HCT116 (cell line): Measurements from ENCODE around the gene R3HCC1L. TPM values are rescaled to one million over a fixed set of nuclear protein-coding genes. Genes with fewer than 3 reads are reported as not detected.

Experiments
- ATAC-seq: fragments of 200-7000 bp; cut with Tn5 transposase; 2 replicates; pipeline ENCODE4 v1.9.1; 2020; ENCODE audit warnings: mild to moderate bottlenecking, moderate library complexity
- BruUV-seq: library from RNA; stranded (reverse); fragments of 400-500 nt; replicated peaks from 2 replicates; lab custom pipeline; 2021; lab: Mats Ljungman, UMichigan
- CTCF ChIA-PET: fragments of 300-600 bp; sonication (Branson Sonifier 250); formaldehyde crosslinking; loops from one replicate; lab custom pipeline; 2021; ENCODE audit warnings: antibody characterized with exemption; lab: Charles Lee
- POLR2A ChIA-PET: fragments of 300-600, 350-600 bp; sonication (Branson Sonifier 250); formaldehyde crosslinking; loops from one replicate; lab custom pipeline; 2021; ENCODE audit warnings: antibody characterized with exemption; lab: Charles Lee
- RAD21 ChIA-PET, 2 experiments: fragments of 300-600 bp; sonication (Branson Sonifier 250); formaldehyde crosslinking; loops; one replicate each; lab custom pipeline; 2023; ENCODE audit warnings: low total read pairs in 2 of 2; ENCODE audit not compliant: uncharacterized antibody in 2 of 2, unreplicated experiment in 2 of 2, low non-redundant PET in 1 of 2; lab: Charles Lee
- DNase-seq: peaks from one replicate; pipeline ENCODE4 v3.0.0-alpha.2; 2010; ENCODE audit warnings: low read depth, low spot score
- H2AFZ ChIP-seq: fragments of 200-600 bp; shearing (Covaris generic), sonication (generic); 2 replicates; pipeline ENCODE4 v1.6.1; 2017; ENCODE audit warnings: low read depth, mixed run types, mixed read lengths, antibody characterized with exemption, low read length; ENCODE audit not compliant: poor library complexity, severe bottlenecking
- H3K27ac ChIP-seq: 2 replicates; pipeline ENCODE4 v1.5.1; 2012; ENCODE audit warnings: low read depth, low read length
- H3K27me3 ChIP-seq: fragments of 200-600 bp; sonication (generic); 2 replicates; pipeline ENCODE4 v1.6.1; 2016; ENCODE audit warnings: mixed run types, low read length, mixed read lengths; ENCODE audit not compliant: insufficient read depth
- H3K36me3 ChIP-seq, 2 experiments: fragments of 200-500 bp in 1 of 2; fragments of 200-600 bp in 1 of 2; sonication (Bioruptor generic) in 1 of 2; sonication (generic) in 1 of 2; 2 replicates each; pipeline versions ENCODE4 v1.5.1 to v1.6.1; 2014 to 2016; ENCODE audit warnings: low read length in 2 of 2, inconsistent platforms in 1 of 2, mixed read lengths in 1 of 2, mixed run types in 1 of 2; ENCODE audit not compliant: insufficient read depth in 2 of 2, control insufficient read depth in 1 of 2
- H3K4me1 ChIP-seq, 2 experiments: fragments of 200-600 bp in 1 of 2; sonication (generic) in 1 of 2; 2 replicates each; pipeline versions ENCODE4 v1.5.1 to v1.6.1; 2012 to 2017; ENCODE audit warnings: low read length in 2 of 2, inconsistent platforms in 1 of 2, mild to moderate bottlenecking in 1 of 2, mixed read lengths in 1 of 2, mixed run types in 1 of 2, moderate library complexity in 1 of 2; ENCODE audit not compliant: insufficient read depth in 2 of 2, control insufficient read depth in 1 of 2
- H3K4me2 ChIP-seq: fragments of 200-600 bp; sonication (generic); 2 replicates; pipeline ENCODE4 v1.6.1; 2017; ENCODE audit warnings: mixed run types, low read length, mixed read lengths
- H3K4me3 ChIP-seq, 2 experiments: fragments of 200-600 bp in 1 of 2; sonication (generic) in 1 of 2; replicated peaks in 1 of 2; 2 replicates each; pipeline ENCODE4 v1.5.1; 2011 to 2016; ENCODE audit warnings: low read length in 2 of 2, control low read depth in 1 of 2, low read depth in 1 of 2, mild to moderate bottlenecking in 1 of 2, mixed read lengths in 1 of 2, mixed run types in 1 of 2
- H3K79me2 ChIP-seq: fragments of 200-600 bp; sonication (generic); 2 replicates; pipeline ENCODE4 v1.6.1; 2017; ENCODE audit warnings: mild to moderate bottlenecking, mixed run types, low read length, moderate library complexity, mixed read lengths; ENCODE audit not compliant: insufficient read depth
- H3K9ac ChIP-seq: fragments of 200-600 bp; sonication (generic); 2 replicates; pipeline ENCODE4 v1.6.1; 2016; ENCODE audit warnings: low read length, mixed read lengths
- H3K9me2 ChIP-seq: fragments of 200-600 bp; sonication (generic), shearing (Covaris generic); 2 replicates; pipeline ENCODE4 v1.6.1; 2017; ENCODE audit warnings: mixed run types, mild to moderate bottlenecking, moderate library complexity; ENCODE audit not compliant: insufficient read depth
- H3K9me3 ChIP-seq, 2 experiments: fragments of 200-500 bp in 1 of 2; fragments of 200-600 bp in 1 of 2; sonication (Bioruptor generic) in 1 of 2; sonication (generic) in 1 of 2; 2 replicates each; pipeline ENCODE4 v1.6.1; 2014 to 2017; ENCODE audit warnings: low read length in 2 of 2, mixed read lengths in 2 of 2, inconsistent platforms in 1 of 2, low read depth in 1 of 2, mild to moderate bottlenecking in 1 of 2, mixed run types in 1 of 2, moderate library complexity in 1 of 2; ENCODE audit not compliant: control insufficient read depth in 1 of 2, insufficient read depth in 1 of 2
- H4K20me1 ChIP-seq: fragments of 200-600 bp; sonication (generic), shearing (Covaris generic); 2 replicates; pipeline ENCODE4 v1.6.1; 2017; ENCODE audit warnings: mixed run types, mild to moderate bottlenecking, moderate library complexity; ENCODE audit not compliant: insufficient read depth
- CEBPB ChIP-seq: IDR thresholded peaks from 2 replicates; pipeline ENCODE4 v1.6.1; 2012; ENCODE audit warnings: low read depth
- EGR1 ChIP-seq: IDR thresholded peaks from 2 replicates; pipeline ENCODE4 v1.6.1; 2012; ENCODE audit warnings: low read depth
- ELF1 ChIP-seq: IDR thresholded peaks from 2 replicates; pipeline ENCODE4 v1.6.1; 2012; ENCODE audit warnings: low read depth, borderline replicate concordance
- EZH2 ChIP-seq: fragments of 200-600 bp; sonication (generic); IDR thresholded peaks from 2 replicates; pipeline ENCODE4 v1.6.1; 2017; ENCODE audit warnings: antibody characterized with exemption, mixed run types
- EZH2phosphoT487 ChIP-seq: fragments of 200-600 bp; IDR thresholded peaks from 2 replicates; pipeline ENCODE4 v1.6.1; 2018; ENCODE audit warnings: antibody characterized with exemption, borderline replicate concordance
- FOSL1 ChIP-seq: IDR thresholded peaks from 2 replicates; pipeline ENCODE4 v1.6.1; 2012; ENCODE audit warnings: low read depth
- JUND ChIP-seq: IDR thresholded peaks from 2 replicates; pipeline ENCODE4 v1.6.1; 2012
- POLR2A ChIP-seq: IDR thresholded peaks from 2 replicates; pipeline ENCODE4 v1.7.0; 2011; ENCODE audit warnings: borderline replicate concordance; ENCODE audit not compliant: insufficient read depth, insufficient read length; ENCODE audit errors: extremely low read depth
- POLR2AphosphoS5 ChIP-seq: IDR thresholded peaks from 2 replicates; pipeline ENCODE4 v1.6.1; 2011; ENCODE audit warnings: mild to moderate bottlenecking, low read depth, low read length, moderate library complexity
- RAD21 ChIP-seq: IDR thresholded peaks from 2 replicates; pipeline ENCODE4 v1.6.1; 2012; ENCODE audit warnings: low read depth, mild to moderate bottlenecking
- SP1 ChIP-seq: IDR thresholded peaks from 2 replicates; pipeline ENCODE4 v1.6.1; 2012; ENCODE audit warnings: low read depth
- SRF ChIP-seq: IDR thresholded peaks from 2 replicates; pipeline ENCODE4 v1.6.1; 2012; ENCODE audit warnings: low read depth
- TCF7L2 ChIP-seq: IDR thresholded peaks from 2 replicates; pipeline ENCODE4 v1.7.0; 2011; ENCODE audit warnings: borderline replicate concordance, inconsistent platforms; ENCODE audit not compliant: insufficient read depth, insufficient read length; ENCODE audit errors: extremely low read depth
- YY1 ChIP-seq: IDR thresholded peaks from 2 replicates; pipeline ENCODE4 v1.6.1; 2011; ENCODE audit warnings: low read length, low read depth, moderate library complexity, mild to moderate bottlenecking; ENCODE audit not compliant: insufficient replicate concordance; ENCODE audit errors: extremely low read depth
- ZFX ChIP-seq: fragments of 450-650 bp; IDR thresholded peaks from 2 replicates; pipeline ENCODE4 v1.6.1; 2017
- ZNF274 ChIP-seq: fragments of 200-500 bp; sonication (Bioruptor generic); IDR thresholded peaks from 2 replicates; pipeline ENCODE4 v1.6.1; 2014; ENCODE audit warnings: mild to moderate bottlenecking, low read depth, low read length, inconsistent platforms
- intact Hi-C: fragments of 100-400 bp; cut with micrococcal nuclease; formaldehyde crosslinking; loops from 2 replicates; pipeline ENCODE4 v1.10.0; 2022
- total RNA-seq: library from RNA; stranded (reverse); gene quantifications from one replicate; pipeline ENCODE4 v1.2.1, GENCODE V29; 2021; ENCODE audit not compliant: unreplicated experiment
- TF ChIP-seq, protein P1 (sequence below): IDR thresholded peaks from 2 replicates; pipeline ENCODE4 v1.6.1; 2011; ENCODE audit warnings: mild to moderate bottlenecking, low read length, moderate library complexity; ENCODE audit not compliant: insufficient replicate concordance; ENCODE audit errors: extremely low read depth
- TF ChIP-seq, protein P2 (sequence below): IDR thresholded peaks from 2 replicates; pipeline ENCODE4 v1.6.1; 2012; ENCODE audit warnings: low read depth
- TF ChIP-seq, protein P3 (sequence below): IDR thresholded peaks from 2 replicates; pipeline ENCODE4 v1.6.1; 2012

The R3HCC1L gene
- total RNA-seq, 1 experiment from 2014 or later = 9.3 TPM

DNA sequence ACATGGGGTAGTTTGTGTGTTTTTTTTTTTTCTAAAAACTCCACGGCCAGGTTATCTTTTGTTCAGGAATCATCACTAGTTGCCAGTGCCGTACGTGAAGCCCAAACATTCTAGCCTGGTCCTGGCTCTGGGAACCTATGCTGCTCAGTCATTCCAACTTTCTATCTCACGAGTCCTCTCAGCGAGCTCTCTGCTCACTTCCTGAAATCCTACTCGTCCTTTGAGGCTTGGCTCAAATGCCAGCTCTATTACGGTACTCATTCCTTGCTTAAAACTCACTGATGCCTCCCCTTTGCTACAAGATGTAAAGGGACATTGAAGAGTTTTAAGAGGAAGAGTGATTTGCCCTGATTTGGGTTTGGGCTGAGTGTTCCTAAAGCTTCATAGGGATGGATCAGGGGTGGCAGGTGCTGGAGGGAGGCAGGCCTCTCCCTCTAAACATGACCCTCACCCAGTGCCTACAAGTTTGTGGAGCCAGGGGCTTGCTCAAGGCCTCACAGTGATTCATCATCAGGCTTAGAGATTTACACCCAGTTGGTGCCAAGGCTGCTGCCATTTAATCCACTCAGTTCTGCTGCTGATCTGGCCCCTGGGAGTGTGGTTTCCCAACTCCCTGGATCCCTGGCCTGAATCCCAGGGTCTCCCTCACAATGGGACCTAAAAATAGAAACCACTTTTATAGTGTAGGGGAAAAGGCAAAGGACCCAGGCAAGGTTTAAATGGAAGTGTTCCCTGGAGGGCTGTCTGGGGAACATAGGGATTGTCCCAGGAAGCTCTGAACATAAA, 46.1 kb upstream of the R3HCC1L start:
- ATAC-seq (no peak), DNase-seq (no peak)
- BruUV-seq = no TSS peak
- ChIA-PET POLR2A (no interaction called here), RAD21 (no interaction called here), CTCF (no interaction called here)
- no peak for TF ChIP-seq SP1
- TF ChIP-seq, protein P1, sequence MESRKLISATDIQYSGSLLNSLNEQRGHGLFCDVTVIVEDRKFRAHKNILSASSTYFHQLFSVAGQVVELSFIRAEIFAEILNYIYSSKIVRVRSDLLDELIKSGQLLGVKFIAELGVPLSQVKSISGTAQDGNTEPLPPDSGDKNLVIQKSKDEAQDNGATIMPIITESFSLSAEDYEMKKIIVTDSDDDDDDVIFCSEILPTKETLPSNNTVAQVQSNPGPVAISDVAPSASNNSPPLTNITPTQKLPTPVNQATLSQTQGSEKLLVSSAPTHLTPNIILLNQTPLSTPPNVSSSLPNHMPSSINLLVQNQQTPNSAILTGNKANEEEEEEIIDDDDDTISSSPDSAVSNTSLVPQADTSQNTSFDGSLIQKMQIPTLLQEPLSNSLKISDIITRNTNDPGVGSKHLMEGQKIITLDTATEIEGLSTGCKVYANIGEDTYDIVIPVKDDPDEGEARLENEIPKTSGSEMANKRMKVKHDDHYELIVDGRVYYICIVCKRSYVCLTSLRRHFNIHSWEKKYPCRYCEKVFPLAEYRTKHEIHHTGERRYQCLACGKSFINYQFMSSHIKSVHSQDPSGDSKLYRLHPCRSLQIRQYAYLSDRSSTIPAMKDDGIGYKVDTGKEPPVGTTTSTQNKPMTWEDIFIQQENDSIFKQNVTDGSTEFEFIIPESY = no peak
- no peak for TF ChIP-seq EGR1
- no peak for TF ChIP-seq POLR2A
- TF ChIP-seq CEBPB = no peak
- TF ChIP-seq EZH2phosphoT487 = no peak
- TF ChIP-seq ZNF274 = no peak
- no peak for TF ChIP-seq FOSL1
- TF ChIP-seq TCF7L2 = no peak
- TF ChIP-seq POLR2AphosphoS5 = no peak
- no peak for TF ChIP-seq ELF1
- TF ChIP-seq, protein P2, sequence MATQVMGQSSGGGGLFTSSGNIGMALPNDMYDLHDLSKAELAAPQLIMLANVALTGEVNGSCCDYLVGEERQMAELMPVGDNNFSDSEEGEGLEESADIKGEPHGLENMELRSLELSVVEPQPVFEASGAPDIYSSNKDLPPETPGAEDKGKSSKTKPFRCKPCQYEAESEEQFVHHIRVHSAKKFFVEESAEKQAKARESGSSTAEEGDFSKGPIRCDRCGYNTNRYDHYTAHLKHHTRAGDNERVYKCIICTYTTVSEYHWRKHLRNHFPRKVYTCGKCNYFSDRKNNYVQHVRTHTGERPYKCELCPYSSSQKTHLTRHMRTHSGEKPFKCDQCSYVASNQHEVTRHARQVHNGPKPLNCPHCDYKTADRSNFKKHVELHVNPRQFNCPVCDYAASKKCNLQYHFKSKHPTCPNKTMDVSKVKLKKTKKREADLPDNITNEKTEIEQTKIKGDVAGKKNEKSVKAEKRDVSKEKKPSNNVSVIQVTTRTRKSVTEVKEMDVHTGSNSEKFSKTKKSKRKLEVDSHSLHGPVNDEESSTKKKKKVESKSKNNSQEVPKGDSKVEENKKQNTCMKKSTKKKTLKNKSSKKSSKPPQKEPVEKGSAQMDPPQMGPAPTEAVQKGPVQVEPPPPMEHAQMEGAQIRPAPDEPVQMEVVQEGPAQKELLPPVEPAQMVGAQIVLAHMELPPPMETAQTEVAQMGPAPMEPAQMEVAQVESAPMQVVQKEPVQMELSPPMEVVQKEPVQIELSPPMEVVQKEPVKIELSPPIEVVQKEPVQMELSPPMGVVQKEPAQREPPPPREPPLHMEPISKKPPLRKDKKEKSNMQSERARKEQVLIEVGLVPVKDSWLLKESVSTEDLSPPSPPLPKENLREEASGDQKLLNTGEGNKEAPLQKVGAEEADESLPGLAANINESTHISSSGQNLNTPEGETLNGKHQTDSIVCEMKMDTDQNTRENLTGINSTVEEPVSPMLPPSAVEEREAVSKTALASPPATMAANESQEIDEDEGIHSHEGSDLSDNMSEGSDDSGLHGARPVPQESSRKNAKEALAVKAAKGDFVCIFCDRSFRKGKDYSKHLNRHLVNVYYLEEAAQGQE = no peak
- TF ChIP-seq YY1 = no peak
- TF ChIP-seq JUND = no peak
- TF ChIP-seq ZFX = no peak
- TF ChIP-seq EZH2 = no peak
- TF ChIP-seq, protein P3, sequence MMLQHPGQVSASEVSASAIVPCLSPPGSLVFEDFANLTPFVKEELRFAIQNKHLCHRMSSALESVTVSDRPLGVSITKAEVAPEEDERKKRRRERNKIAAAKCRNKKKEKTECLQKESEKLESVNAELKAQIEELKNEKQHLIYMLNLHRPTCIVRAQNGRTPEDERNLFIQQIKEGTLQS = no peak
- TF ChIP-seq RAD21 = no peak
- no peak for TF ChIP-seq SRF
- no peak overlapping the region for H3K4me3 ChIP-seq
- H3K4me2 ChIP-seq = no peak overlapping the region
- H3K9me3 ChIP-seq = no peaks in the 10 kb centered on the region
- no peaks in the 10 kb centered on the region for H3K9me2 ChIP-seq
- no peaks in the 10 kb centered on the region for H3K79me2 ChIP-seq
- intact Hi-C loops = no loop called here
- H3K9ac ChIP-seq = no peak overlapping the region
- no peak overlapping the region for H3K27ac ChIP-seq
- no peaks in the 10 kb centered on the region for H3K4me1 ChIP-seq
- peaks cover 45% of the 10 kb centered on the region for H3K27me3 ChIP-seq
- no peak overlapping the region for H2AFZ ChIP-seq
- H4K20me1 ChIP-seq = no peaks in the 10 kb centered on the region
- no peaks in the 10 kb centered on the region for H3K36me3 ChIP-seq
